Adrenal gland (tissue), 5 donors: ENCODE results near the gene FMNL2.

Experiments
- CTCF ChIP-seq, 6 experiments: fragments of 450-650 bp in 4 of 6; fragments of 200-600 bp in 2 of 6; sonication (generic) in 1 of 6; IDR thresholded peaks; 1 replicate in 5 of 6; 2 replicates in 1 of 6; pipeline versions ENCODE4 v1.5.1 to v1.8.0; 2016 to 2021; ENCODE audit warnings: antibody characterized with exemption in 6 of 6, mild to moderate bottlenecking in 2 of 6, moderate library complexity in 1 of 6
- POLR2A ChIP-seq, 2 donors: fragments of 450-650 bp; IDR thresholded peaks; one replicate each; pipeline ENCODE4 v1.6.1; 2017; ENCODE audit warnings: antibody characterized with exemption in 2 of 2, mild to moderate bottlenecking in 2 of 2, moderate library complexity in 1 of 2
- donor health status: DM: no; HTN: no; CAD: no.

GRCh38 chr2:152650768-152651371, 315.9 kb downstream of the FMNL2 start:
- TF ChIP-seq CTCF (IDR thresholded peaks at IDR 0.05) (no peak), POLR2A (IDR thresholded peaks at IDR 0.05) (no peak)
